Panc1 (cell line): ENCODE data around the gene LRRK1.
"Not testable (repeated sequence)": the region's sequence is repeated elsewhere in the genome, so short reads cannot be mapped to it uniquely, and the experiment has no call there.

ENCODE experiments used
- CTCF ChIP-seq: fragments of 450-650 bp; IDR thresholded peaks from 2 replicates; pipeline ENCODE4 v1.5.1; 2017; ENCODE audit warnings: mild to moderate bottlenecking
- POLR2AphosphoS5 ChIP-seq: IDR thresholded peaks from 2 replicates; pipeline ENCODE4 v1.6.1; 2012; ENCODE audit warnings: mild to moderate bottlenecking, low read depth, low read length, moderate library complexity

- not testable (repeated sequence) for TF ChIP-seq POLR2AphosphoS5, CTCF
Measured at GRCh38 chr15:101077806-101078668, 158.9 kb downstream of the LRRK1 start.
